HG03135 (cell line): ENCODE measurements around the gene IMMP2L.

Experiments
- ATAC-seq: cut with Tn5 transposase; IDR thresholded peaks from one replicate; pipeline ENCODE4 v1.9.1; 2021; ENCODE audit warnings: mild to moderate bottlenecking, moderate library complexity; ENCODE audit not compliant: unreplicated experiment

The IMMP2L gene

DNA sequence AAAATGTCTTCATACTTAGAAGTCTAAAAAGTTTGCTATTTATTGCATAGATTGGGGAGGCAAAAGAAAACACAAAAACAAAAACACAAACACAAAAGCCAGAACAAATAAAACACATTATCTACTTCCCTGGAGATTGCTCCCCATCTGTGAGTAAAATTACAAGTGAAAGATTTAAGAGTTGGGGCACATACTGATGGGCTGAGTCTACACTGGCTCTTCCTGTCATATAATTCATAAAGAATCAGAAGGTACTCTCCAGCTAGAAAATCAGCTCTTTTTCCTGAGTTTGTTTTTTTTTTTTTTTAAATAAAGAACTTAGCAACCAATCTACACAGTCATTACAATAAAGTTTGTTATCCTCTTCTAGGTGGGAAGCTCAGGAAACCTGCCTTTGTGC is 663.8 kb downstream of the IMMP2L start:
- no peak for ATAC-seq

- no peak for ATAC-seq
These were observed 664.8 kb downstream of the IMMP2L start for GRCh38 chr7:110897538-110897937.

DNA sequence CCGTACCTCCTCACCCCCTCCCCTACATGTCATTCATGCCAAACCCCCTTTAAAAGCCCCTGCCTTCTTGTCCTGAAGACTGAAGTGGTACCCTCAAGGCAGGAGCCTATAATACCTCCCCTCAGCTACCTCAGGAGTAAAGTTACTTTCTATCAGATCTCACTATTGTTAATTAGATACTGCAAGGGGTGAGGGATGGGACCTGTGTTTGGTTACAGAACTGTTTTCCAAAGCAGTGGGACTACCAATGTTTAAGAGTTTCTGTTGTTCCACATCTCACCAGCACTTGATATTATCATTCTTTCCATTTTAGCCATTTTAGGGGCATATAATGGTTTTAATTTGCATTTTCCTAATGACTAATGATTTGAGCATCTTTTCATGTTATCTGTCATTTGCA is 668.2 kb downstream of the IMMP2L start:
- no peak for ATAC-seq

GRCh38 chr7:110891197-110891596 is 671.1 kb downstream of the IMMP2L start:
- no peak for ATAC-seq

DNA sequence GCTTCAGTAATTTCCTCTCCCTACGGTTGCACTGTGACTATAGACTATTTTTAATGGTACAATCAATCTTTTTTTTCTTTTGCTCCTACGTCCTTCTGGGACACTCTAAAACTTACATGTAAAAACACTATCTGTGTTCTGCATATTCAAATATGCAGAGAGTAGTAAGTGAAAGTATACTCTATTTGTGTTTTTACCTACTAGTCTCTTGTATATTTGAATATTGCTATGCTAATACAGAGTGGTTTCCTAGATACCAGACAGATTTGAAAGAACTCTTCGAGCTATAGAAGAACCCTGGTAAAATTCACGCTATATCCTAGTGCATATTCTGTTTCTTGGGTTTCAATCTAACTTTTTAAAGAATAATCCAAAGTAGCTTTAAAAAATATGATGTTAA is 672.2 kb downstream of the IMMP2L start:
- no peak for ATAC-seq

- no peak for ATAC-seq
These were observed 673.0 kb downstream of the IMMP2L start for GRCh38 chr7:110889335-110889734.

DNA sequence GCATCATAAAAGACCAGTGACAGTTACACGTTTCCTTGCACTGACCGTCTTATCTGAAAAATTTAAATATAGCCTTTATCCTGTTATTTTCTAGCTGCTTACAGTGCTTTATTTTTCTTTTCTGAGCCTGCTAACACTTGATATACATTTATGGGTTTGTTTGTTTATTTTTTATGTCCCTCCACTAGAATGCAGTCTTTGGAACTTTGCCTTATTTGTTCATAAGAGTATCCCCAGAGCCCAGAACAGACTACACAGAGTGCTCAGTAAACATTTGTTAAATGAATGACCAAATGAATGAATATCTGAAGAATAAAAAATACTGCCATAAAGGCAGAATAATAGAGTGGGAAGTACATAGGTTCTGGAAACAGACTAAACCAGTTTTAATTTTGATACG is 673.7 kb downstream of the IMMP2L start:
- no peak for ATAC-seq

DNA sequence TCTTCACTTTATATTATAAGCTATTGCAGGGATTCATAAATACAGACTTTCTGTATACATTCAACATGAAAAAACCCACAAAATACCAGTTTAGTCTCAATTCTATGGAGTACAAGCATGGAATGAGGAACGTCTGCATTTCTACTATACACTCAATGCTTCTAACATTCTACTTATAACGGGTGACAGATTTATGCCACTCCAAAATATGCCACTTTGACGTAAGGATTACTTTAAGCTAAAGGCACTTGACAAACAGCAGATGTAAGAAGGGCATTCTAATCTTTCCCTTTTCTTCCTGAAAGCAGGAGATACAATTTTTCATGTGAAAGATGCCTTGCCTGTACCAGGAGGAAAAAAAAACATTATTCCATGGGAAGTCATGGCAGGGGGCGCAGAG is 676.8 kb downstream of the IMMP2L start:
- ATAC-seq = no peak

- no peak for ATAC-seq
These were observed 680.6 kb downstream of the IMMP2L start for GRCh38 chr7:110881721-110882120.

GRCh38 chr7:110880971-110881370 is 681.3 kb downstream of the IMMP2L start:
- ATAC-seq = no peak

DNA sequence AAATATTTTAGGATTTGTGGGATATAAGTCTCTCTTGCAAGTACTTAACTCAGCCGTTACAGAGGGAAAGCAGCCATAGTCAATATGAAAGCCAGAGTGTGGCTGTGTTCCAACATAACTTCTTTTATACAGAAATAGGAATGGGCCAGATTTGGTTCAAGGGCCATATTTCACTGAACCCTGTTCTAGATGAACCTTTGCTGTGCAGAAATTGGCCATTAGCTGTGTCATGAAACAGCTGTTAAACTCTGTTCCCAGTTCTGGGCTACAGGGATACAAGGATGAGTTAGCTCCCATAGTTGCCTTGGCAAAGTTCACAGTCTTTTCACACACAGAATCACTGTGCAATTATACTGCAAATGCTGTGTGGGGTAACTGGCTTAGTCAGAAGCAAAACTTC is 685.3 kb downstream of the IMMP2L start:
- no peak for ATAC-seq

DNA sequence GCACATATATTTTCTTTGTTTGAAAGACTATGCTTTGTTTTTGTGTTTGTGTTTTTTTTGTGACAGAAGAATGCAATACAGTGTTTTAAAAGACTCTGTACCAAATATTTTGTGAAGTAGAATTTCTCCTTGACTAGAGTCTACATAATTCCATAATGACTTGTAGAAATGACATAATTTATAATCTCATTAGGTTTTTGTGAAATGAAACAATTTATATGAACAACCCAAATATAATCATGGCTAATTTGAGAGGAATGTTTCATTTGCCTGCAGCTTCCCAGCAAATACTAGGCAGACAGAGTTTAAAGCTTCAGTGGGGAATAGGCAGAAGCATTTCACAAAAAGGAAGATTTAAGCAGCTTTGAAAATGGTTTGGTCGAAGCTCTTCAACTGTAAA is 686.9 kb downstream of the IMMP2L start:
- no peak for ATAC-seq

GRCh38 chr7:110871856-110872255 is 690.4 kb downstream of the IMMP2L start:
- ATAC-seq = no peak

DNA sequence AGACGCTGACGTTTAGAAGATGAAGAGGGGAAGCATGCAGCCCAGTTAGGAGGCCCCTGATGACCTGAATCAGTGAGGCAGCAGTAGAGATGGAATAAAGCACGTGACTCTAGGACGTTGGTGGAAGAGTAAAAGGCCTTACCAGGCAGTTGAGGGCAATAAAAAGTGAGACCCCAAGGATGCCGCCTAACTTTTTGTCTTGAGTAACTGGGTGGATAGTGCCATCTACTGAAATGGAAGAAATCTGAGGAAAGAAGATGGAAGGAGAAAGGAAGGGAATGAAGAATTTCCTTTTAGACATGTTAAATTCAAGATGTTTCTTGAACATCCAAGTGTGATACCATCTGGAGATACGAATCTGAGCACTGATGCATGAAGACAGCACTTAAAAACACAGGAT is 691.4 kb downstream of the IMMP2L start:
- no peak for ATAC-seq

GRCh38 chr7:110868458-110868857 is 693.8 kb downstream of the IMMP2L start:
- no peak for ATAC-seq

DNA sequence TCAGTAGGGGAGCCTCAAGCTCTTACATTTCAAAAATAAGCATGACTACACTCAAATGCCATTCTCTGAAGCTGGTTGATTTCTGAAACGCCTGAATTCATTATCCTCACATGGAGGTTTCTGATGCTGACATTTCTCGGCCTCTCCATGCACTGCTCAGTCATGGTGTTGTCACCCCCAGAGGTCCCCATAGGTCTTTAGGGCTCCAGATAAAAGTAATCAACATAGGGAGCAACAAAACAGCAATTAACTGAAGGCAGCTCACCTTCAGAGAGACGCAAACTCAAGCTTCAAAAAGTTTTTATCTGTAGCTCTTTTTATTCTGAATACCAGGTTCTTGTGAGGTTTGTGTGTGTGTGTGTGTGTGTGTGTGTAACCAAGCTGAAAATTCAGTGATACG is 694.5 kb downstream of the IMMP2L start:
- ATAC-seq = no peak

DNA sequence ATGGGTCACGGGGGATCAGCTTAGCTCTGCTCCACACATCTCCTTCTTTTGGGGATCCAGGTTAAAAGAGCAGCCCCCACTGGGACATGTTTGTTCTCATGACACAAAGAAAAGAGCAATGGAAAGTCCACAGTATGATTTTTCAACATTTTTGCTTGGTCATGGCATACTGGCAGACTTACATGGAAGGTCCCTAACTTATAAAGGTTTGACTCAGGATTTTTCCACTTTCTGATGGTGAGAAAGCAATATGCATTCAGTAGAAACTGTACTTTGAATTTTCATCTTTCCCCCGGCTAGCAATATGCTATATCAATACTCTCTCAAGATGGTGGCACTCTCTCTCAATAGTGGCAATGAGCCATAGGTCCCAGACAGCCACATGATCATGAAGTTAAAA is 699.0 kb downstream of the IMMP2L start:
- no peak for ATAC-seq

DNA sequence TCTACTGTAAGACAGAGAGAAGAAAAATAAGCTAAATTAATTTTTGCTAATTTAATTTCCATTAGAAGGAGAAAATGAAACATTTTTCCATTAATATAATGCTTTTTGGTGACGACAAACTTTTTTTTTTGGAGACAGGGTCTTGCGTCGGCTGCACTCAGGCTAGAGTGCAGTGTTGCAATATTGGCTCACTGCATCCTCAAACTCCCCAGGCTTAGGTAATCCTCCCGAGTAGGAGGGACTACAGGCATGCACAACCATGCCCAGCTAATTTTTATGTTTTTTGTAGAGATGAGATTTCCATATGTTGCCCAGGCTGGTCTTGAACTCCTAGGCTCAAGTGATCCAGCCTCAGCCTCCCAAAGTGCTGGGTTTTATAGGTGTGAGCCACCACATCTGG is 701.1 kb downstream of the IMMP2L start:
- no peak for ATAC-seq

- no peak for ATAC-seq
These were observed 705.2 kb downstream of the IMMP2L start for GRCh38 chr7:110857106-110857505.

DNA sequence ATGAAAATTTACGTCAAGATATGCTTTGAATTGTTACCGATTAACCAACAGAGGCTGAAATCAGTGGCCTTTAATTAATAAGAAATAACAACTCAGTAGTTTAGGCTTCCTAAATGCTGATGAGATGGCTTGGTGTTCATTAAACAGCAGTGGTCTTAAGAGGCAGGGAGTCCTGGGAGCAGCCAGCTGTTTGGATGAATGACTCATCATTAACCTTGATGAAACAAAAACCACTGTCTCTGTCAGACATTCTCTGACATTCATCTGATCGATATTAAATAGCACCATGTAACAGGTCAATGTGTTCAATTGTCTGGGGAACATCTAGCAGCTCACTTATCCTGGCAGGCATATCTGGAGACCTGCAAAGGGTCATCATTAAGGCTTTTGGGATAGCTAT is 705.6 kb downstream of the IMMP2L start:
- no peak for ATAC-seq

DNA sequence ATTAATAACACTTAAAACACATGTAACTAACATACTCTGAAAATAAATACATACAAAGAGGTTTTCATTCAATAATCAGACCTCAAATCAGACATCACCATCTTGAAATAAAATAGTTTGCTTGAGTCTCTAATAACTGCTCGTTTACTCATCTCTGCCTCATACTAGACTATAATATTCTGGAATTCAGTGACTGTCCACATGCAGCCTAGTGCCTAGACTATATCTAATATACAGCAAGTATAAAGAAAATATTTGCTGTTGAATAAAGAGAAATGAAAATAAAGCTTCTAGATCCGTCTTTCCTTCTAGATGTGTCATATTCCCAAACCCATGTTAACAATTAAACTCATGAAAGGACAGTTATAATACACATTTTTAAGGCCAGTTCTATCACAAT is 707.6 kb downstream of the IMMP2L start:
- no peak for ATAC-seq

GRCh38 chr7:110854166-110854565 is 708.1 kb downstream of the IMMP2L start:
- no peak for ATAC-seq

- ATAC-seq = no peak
These were observed 709.0 kb downstream of the IMMP2L start for GRCh38 chr7:110853263-110853662.
